GM19025 (cell line): ENCODE results near the gene ENOPH1.

Experiments used
- ATAC-seq: cut with Tn5 transposase; IDR thresholded peaks from one replicate; pipeline ENCODE4 v1.9.1; 2021; ENCODE audit warnings: mild to moderate bottlenecking, low read depth, moderate library complexity; ENCODE audit not compliant: unreplicated experiment

Gene ENOPH1

GRCh38 chr4:82500435-82501153 is 70.2 kb downstream of the ENOPH1 start:
- no peak for ATAC-seq

- no peak for ATAC-seq
These were observed 70.7 kb downstream of the ENOPH1 start for GRCh38 chr4:82501154-82501442.

- ATAC-seq = no peak
These were observed 77.6 kb downstream of the ENOPH1 start for GRCh38 chr4:82508011-82508410.

GRCh38 chr4:82508806-82509428 is 78.5 kb downstream of the ENOPH1 start:
- ATAC-seq = no peak

- no peak for ATAC-seq
These were observed 79.8 kb downstream of the ENOPH1 start for GRCh38 chr4:82510216-82510615.
